ENCODE measurements around the gene TRIM40.
A peak's percentile ranks its signal among the peaks of the same experiment; 100 is the strongest.

The TRIM40 gene, protein sequence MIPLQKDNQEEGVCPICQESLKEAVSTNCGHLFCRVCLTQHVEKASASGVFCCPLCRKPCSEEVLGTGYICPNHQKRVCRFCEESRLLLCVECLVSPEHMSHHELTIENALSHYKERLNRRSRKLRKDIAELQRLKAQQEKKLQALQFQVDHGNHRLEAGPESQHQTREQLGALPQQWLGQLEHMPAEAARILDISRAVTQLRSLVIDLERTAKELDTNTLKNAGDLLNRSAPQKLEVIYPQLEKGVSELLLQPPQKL

DNA sequence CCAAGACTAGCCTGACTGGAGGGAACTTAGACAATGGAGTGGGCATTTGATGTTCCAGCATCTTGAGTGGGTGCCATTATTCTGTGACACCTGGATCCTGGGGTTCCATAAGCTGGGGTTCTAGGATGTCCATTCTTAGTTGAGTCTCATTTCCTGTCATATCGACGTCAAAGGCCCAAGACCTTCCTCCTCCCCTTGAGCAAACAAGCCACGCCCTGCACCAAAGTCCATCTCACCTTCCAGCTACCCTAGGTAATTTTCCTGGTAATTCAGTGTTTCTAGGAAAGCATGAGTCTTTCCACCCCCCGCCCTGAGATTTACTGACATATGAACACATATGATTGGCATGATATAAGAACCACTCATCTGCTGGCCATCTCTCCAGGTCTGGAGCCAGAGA, at the start of gene TRIM40:
Gene TRIM40, plus strand, starts transcription at position 384 of the 400 bp plus-strand sequence. CDS start 897 bp downstream, outside the sequence.
- DNase-seq (ENCODE audit: low read depth) = no peak
- H3K4me3 ChIP-seq (ENCODE audit: low read length) = no peak within 1 kb of the TSS
- TF ChIP-seq, protein P1, sequence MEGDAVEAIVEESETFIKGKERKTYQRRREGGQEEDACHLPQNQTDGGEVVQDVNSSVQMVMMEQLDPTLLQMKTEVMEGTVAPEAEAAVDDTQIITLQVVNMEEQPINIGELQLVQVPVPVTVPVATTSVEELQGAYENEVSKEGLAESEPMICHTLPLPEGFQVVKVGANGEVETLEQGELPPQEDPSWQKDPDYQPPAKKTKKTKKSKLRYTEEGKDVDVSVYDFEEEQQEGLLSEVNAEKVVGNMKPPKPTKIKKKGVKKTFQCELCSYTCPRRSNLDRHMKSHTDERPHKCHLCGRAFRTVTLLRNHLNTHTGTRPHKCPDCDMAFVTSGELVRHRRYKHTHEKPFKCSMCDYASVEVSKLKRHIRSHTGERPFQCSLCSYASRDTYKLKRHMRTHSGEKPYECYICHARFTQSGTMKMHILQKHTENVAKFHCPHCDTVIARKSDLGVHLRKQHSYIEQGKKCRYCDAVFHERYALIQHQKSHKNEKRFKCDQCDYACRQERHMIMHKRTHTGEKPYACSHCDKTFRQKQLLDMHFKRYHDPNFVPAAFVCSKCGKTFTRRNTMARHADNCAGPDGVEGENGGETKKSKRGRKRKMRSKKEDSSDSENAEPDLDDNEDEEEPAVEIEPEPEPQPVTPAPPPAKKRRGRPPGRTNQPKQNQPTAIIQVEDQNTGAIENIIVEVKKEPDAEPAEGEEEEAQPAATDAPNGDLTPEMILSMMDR (conservative IDR thresholded peaks at IDR 0.05; ENCODE audit: low read length) = no peak

DNA sequence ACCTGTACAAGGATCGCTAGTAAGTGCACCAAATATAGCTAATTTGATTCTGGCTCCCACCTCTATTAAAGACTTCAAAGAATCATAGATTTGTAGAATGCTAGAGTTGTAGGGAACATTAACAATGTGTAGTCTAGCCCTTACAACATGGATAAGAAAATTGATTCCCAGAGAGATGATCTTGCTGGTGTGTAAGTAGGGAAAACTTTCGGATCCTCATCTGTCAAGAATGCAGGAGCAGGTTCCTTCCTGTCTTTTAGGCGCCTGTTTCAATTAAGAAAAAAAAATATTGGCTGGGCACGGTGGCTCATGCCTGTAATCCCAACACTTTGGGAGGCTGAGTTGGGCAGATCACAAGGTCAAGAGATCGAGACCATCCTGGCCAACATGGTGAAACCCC, 48.1 kb upstream of the TRIM40 start:
- TF ChIP-seq, protein P1 (conservative IDR thresholded peaks at IDR 0.05; ENCODE audit: low read length) = no peak
- DNase-seq (ENCODE audit: low read depth) = no peak

DNA sequence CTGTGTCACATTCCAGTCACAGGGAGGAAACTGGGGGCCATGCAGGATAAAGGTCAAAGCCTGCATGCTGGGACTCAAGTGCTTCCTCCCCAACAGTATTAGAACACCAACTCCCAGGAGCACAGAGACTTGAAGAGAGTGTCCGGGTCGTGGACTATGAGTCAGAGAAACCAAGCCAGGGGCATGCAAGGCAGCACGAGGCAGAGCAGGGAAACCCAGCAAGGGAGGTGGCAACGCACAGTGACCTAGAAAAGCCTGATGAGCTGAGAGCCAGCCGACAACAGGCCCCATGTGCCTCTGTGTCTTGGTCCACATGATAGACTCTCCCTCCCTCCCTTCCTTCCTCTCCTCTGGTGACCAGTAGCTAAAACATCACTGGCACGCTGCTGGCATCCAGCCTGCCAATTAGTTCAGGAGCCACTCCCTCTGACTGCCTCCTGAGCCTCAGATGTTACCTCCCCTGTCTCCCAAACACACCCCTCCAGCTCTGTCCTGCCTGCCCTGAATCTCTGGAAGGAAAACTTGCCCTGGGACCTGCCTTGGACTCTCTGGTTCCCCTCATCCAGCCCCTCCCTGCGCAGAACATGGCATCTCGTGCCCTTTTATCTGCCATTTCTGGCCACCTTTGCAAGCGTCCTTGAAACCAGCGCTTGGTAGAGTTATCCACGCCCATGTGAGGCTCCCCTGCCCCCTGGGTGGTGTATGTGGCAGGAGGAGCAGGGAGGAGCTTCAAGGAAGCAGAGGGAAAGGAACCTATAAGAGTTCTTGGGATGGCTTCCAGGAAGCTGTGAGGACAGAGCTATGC, 44.2 kb upstream of the TRIM40 start:
- peak; percentile 88 for DNase-seq (ENCODE audit: low read depth)

More for the DNA sequence above, 48.1 kb upstream of the TRIM40 start:
- no peak overlapping the region for H3K4me3 ChIP-seq (ENCODE audit: low read length)

DNA sequence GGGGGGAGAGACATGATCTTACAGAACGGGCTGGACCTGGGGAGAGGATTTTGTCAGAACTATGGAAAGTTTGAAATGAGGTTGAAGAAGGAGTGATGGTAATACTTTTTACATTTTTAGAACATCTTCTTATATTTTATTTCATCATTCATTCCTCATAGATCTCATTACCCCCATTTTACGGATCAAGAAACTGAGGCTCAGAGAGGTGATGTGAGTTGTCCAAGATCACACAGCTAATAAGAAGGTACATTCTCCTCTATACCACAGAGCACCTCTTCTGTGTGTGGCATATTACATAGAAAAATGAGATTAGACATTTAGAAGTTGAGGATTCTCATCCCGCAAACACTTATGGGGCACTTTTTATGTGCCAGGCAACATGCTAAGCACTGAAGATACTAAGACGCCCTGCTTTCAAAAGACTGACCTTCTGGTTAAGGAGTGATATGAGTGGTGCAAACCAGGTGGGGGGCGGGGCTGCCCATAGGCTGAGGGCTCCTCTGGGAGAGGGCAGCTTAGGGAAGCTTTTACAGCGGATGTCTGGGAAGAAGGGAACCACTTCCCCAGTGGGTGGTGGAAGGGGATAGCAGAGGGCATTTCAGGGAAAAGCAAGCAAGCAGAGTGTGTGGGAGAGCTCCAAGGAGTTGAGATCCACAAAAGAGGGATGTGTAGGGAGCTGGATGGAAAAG, 42.9 kb upstream of the TRIM40 start:
- TF ChIP-seq, protein P1 (conservative IDR thresholded peaks at IDR 0.05; ENCODE audit: low read length) = no peak
- no peak overlapping the region for H3K4me3 ChIP-seq (ENCODE audit: low read length)
- no peak for DNase-seq (ENCODE audit: low read depth)

More for the DNA sequence above, 44.2 kb upstream of the TRIM40 start:
- H3K4me3 ChIP-seq (ENCODE audit: low read length) = no peak overlapping the region
- TF ChIP-seq, protein P1 (conservative IDR thresholded peaks at IDR 0.05; ENCODE audit: low read length) = no peak

DNA sequence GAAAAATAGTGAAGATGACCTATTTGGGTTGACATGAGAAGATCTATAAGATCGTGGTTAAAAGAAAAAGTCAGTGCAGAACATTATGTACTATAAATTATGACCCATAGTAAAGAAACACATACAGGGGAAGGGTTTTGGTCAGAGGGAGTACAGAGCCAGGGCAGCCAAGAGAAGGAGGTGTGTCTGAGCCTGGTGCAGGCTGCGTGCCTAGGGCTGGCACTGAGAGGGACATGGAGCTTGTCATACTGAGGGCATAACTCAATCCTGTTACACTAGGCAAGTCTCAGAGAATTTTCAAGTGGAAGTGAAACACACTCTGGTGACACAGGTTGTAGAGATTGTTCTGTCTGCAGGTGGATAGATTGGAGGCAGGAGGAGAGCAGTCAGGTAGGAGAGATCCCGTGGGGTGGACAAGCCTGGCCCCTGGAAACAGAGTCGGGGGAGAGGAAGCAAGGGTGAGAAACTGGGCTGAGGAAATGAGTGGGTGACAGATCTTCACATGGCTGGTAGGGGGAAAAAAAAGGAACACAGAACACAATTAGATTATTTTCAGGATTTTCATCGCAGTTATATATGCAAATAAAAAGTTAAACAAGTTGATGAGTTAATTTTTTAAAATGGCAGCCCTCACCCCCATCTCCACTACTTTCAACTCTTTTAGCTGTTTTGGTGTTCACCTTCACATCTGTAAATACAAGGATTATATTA, 41.8 kb upstream of the TRIM40 start:
- no peak for DNase-seq (ENCODE audit: low read depth)
- no peak overlapping the region for H3K4me3 ChIP-seq (ENCODE audit: low read length)
- TF ChIP-seq, protein P1 (conservative IDR thresholded peaks at IDR 0.05; ENCODE audit: low read length) = no peak

DNA sequence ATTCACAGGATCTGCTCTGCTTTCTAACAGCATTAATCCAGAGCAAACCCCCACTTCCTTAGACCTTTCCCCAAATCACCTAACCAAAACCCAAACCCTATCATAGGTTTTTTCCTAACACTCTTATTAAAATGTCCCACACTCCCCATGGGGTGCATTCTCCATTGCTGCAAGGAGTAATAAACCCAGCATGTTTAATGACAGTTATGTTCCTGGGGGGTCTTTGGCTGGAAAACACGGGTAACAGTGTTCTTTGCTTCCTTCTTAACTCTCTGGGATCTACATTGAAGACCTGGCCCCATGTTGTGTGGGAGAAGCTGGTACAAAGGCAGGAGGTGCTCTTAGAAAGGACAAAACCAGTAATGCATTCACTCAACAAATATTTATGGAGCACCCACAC, 39.1 kb upstream of the TRIM40 start:
- H3K4me3 ChIP-seq (ENCODE audit: low read length) = no peak overlapping the region
- DNase-seq (ENCODE audit: low read depth) = no peak
- TF ChIP-seq, protein P1 (conservative IDR thresholded peaks at IDR 0.05; ENCODE audit: low read length) = no peak

Data from AG10803 (cell line).